HCT116 (cell line): ENCODE data around the gene TBC1D14. TPM values are rescaled to one million over a fixed set of nuclear protein-coding genes. Genes with fewer than 3 reads are reported as not detected.

Experiments used
- ATAC-seq: fragments of 200-7000 bp; cut with Tn5 transposase; 2 replicates; pipeline ENCODE4 v1.9.1; 2020; ENCODE audit warnings: mild to moderate bottlenecking, moderate library complexity
- BruUV-seq: library from RNA; stranded (reverse); fragments of 400-500 nt; replicated peaks from 2 replicates; lab custom pipeline; 2021; lab: Mats Ljungman, UMichigan
- CTCF ChIA-PET: fragments of 300-600 bp; sonication (Branson Sonifier 250); formaldehyde crosslinking; loops from one replicate; lab custom pipeline; 2021; ENCODE audit warnings: antibody characterized with exemption; lab: Charles Lee
- POLR2A ChIA-PET: fragments of 300-600, 350-600 bp; sonication (Branson Sonifier 250); formaldehyde crosslinking; loops from one replicate; lab custom pipeline; 2021; ENCODE audit warnings: antibody characterized with exemption; lab: Charles Lee
- RAD21 ChIA-PET, 2 experiments: fragments of 300-600 bp; sonication (Branson Sonifier 250); formaldehyde crosslinking; loops; one replicate each; lab custom pipeline; 2023; ENCODE audit warnings: low total read pairs in 2 of 2; ENCODE audit not compliant: uncharacterized antibody in 2 of 2, unreplicated experiment in 2 of 2, low non-redundant PET in 1 of 2; lab: Charles Lee
- DNase-seq: peaks from one replicate; pipeline ENCODE4 v3.0.0-alpha.2; 2010; ENCODE audit warnings: low read depth, low spot score
- H2AFZ ChIP-seq: fragments of 200-600 bp; shearing (Covaris generic), sonication (generic); 2 replicates; pipeline ENCODE4 v1.6.1; 2017; ENCODE audit warnings: low read depth, mixed run types, mixed read lengths, antibody characterized with exemption, low read length; ENCODE audit not compliant: poor library complexity, severe bottlenecking
- H3K27ac ChIP-seq: 2 replicates; pipeline ENCODE4 v1.5.1; 2012; ENCODE audit warnings: low read depth, low read length
- H3K27me3 ChIP-seq: fragments of 200-600 bp; sonication (generic); 2 replicates; pipeline ENCODE4 v1.6.1; 2016; ENCODE audit warnings: mixed run types, low read length, mixed read lengths; ENCODE audit not compliant: insufficient read depth
- H3K36me3 ChIP-seq, 2 experiments: fragments of 200-500 bp in 1 of 2; fragments of 200-600 bp in 1 of 2; sonication (Bioruptor generic) in 1 of 2; sonication (generic) in 1 of 2; 2 replicates each; pipeline versions ENCODE4 v1.5.1 to v1.6.1; 2014 to 2016; ENCODE audit warnings: low read length in 2 of 2, inconsistent platforms in 1 of 2, mixed read lengths in 1 of 2, mixed run types in 1 of 2; ENCODE audit not compliant: insufficient read depth in 2 of 2, control insufficient read depth in 1 of 2
- H3K4me1 ChIP-seq, 2 experiments: fragments of 200-600 bp in 1 of 2; sonication (generic) in 1 of 2; 2 replicates each; pipeline versions ENCODE4 v1.5.1 to v1.6.1; 2012 to 2017; ENCODE audit warnings: low read length in 2 of 2, inconsistent platforms in 1 of 2, mild to moderate bottlenecking in 1 of 2, mixed read lengths in 1 of 2, mixed run types in 1 of 2, moderate library complexity in 1 of 2; ENCODE audit not compliant: insufficient read depth in 2 of 2, control insufficient read depth in 1 of 2
- H3K4me2 ChIP-seq: fragments of 200-600 bp; sonication (generic); 2 replicates; pipeline ENCODE4 v1.6.1; 2017; ENCODE audit warnings: mixed run types, low read length, mixed read lengths
- H3K4me3 ChIP-seq, 2 experiments: fragments of 200-600 bp in 1 of 2; sonication (generic) in 1 of 2; replicated peaks in 1 of 2; 2 replicates each; pipeline ENCODE4 v1.5.1; 2011 to 2016; ENCODE audit warnings: low read length in 2 of 2, control low read depth in 1 of 2, low read depth in 1 of 2, mild to moderate bottlenecking in 1 of 2, mixed read lengths in 1 of 2, mixed run types in 1 of 2
- H3K79me2 ChIP-seq: fragments of 200-600 bp; sonication (generic); 2 replicates; pipeline ENCODE4 v1.6.1; 2017; ENCODE audit warnings: mild to moderate bottlenecking, mixed run types, low read length, moderate library complexity, mixed read lengths; ENCODE audit not compliant: insufficient read depth
- H3K9ac ChIP-seq: fragments of 200-600 bp; sonication (generic); 2 replicates; pipeline ENCODE4 v1.6.1; 2016; ENCODE audit warnings: low read length, mixed read lengths
- H3K9me2 ChIP-seq: fragments of 200-600 bp; sonication (generic), shearing (Covaris generic); 2 replicates; pipeline ENCODE4 v1.6.1; 2017; ENCODE audit warnings: mixed run types, mild to moderate bottlenecking, moderate library complexity; ENCODE audit not compliant: insufficient read depth
- H3K9me3 ChIP-seq, 2 experiments: fragments of 200-500 bp in 1 of 2; fragments of 200-600 bp in 1 of 2; sonication (Bioruptor generic) in 1 of 2; sonication (generic) in 1 of 2; 2 replicates each; pipeline ENCODE4 v1.6.1; 2014 to 2017; ENCODE audit warnings: low read length in 2 of 2, mixed read lengths in 2 of 2, inconsistent platforms in 1 of 2, low read depth in 1 of 2, mild to moderate bottlenecking in 1 of 2, mixed run types in 1 of 2, moderate library complexity in 1 of 2; ENCODE audit not compliant: control insufficient read depth in 1 of 2, insufficient read depth in 1 of 2
- H4K20me1 ChIP-seq: fragments of 200-600 bp; sonication (generic), shearing (Covaris generic); 2 replicates; pipeline ENCODE4 v1.6.1; 2017; ENCODE audit warnings: mixed run types, mild to moderate bottlenecking, moderate library complexity; ENCODE audit not compliant: insufficient read depth
- ATF3 ChIP-seq: IDR thresholded peaks from 2 replicates; pipeline ENCODE4 v1.6.1; 2012
- CBX3 ChIP-seq: IDR thresholded peaks from 2 replicates; pipeline ENCODE4 v1.6.1; 2012; ENCODE audit warnings: low read depth
- CEBPB ChIP-seq: IDR thresholded peaks from 2 replicates; pipeline ENCODE4 v1.6.1; 2012; ENCODE audit warnings: low read depth
- CTCF ChIP-seq, 3 experiments: fragments of 200-600 bp in 1 of 3; sonication (generic) in 1 of 3; IDR thresholded peaks in 2 of 3; conservative IDR thresholded peaks in 1 of 3; 2 replicates each; pipeline ENCODE4 v1.5.1; 2012 to 2017; ENCODE audit warnings: low read depth in 2 of 3, low read length in 2 of 3, antibody characterized with exemption in 1 of 3, borderline replicate concordance in 1 of 3, control low read depth in 1 of 3, mild to moderate bottlenecking in 1 of 3, mixed read lengths in 1 of 3, mixed run types in 1 of 3, moderate library complexity in 1 of 3; ENCODE audit not compliant: insufficient read depth in 1 of 3
- EGR1 ChIP-seq: IDR thresholded peaks from 2 replicates; pipeline ENCODE4 v1.6.1; 2012; ENCODE audit warnings: low read depth
- ELF1 ChIP-seq: IDR thresholded peaks from 2 replicates; pipeline ENCODE4 v1.6.1; 2012; ENCODE audit warnings: low read depth, borderline replicate concordance
- EZH2 ChIP-seq: fragments of 200-600 bp; sonication (generic); IDR thresholded peaks from 2 replicates; pipeline ENCODE4 v1.6.1; 2017; ENCODE audit warnings: antibody characterized with exemption, mixed run types
- EZH2phosphoT487 ChIP-seq: fragments of 200-600 bp; IDR thresholded peaks from 2 replicates; pipeline ENCODE4 v1.6.1; 2018; ENCODE audit warnings: antibody characterized with exemption, borderline replicate concordance
- JUND ChIP-seq: IDR thresholded peaks from 2 replicates; pipeline ENCODE4 v1.6.1; 2012
- MAX ChIP-seq: IDR thresholded peaks from 2 replicates; pipeline ENCODE4 v1.6.1; 2012
- POLR2A ChIP-seq: IDR thresholded peaks from 2 replicates; pipeline ENCODE4 v1.7.0; 2011; ENCODE audit warnings: borderline replicate concordance; ENCODE audit not compliant: insufficient read depth, insufficient read length; ENCODE audit errors: extremely low read depth
- POLR2AphosphoS5 ChIP-seq: IDR thresholded peaks from 2 replicates; pipeline ENCODE4 v1.6.1; 2011; ENCODE audit warnings: mild to moderate bottlenecking, low read depth, low read length, moderate library complexity
- RAD21 ChIP-seq: IDR thresholded peaks from 2 replicates; pipeline ENCODE4 v1.6.1; 2012; ENCODE audit warnings: low read depth, mild to moderate bottlenecking
- SIN3A ChIP-seq: IDR thresholded peaks from 2 replicates; pipeline ENCODE4 v1.6.1; 2012; ENCODE audit warnings: low read depth
- SP1 ChIP-seq: IDR thresholded peaks from 2 replicates; pipeline ENCODE4 v1.6.1; 2012; ENCODE audit warnings: low read depth
- SRF ChIP-seq: IDR thresholded peaks from 2 replicates; pipeline ENCODE4 v1.6.1; 2012; ENCODE audit warnings: low read depth
- YY1 ChIP-seq: IDR thresholded peaks from 2 replicates; pipeline ENCODE4 v1.6.1; 2011; ENCODE audit warnings: low read length, low read depth, moderate library complexity, mild to moderate bottlenecking; ENCODE audit not compliant: insufficient replicate concordance; ENCODE audit errors: extremely low read depth
- ZFX ChIP-seq: fragments of 450-650 bp; IDR thresholded peaks from 2 replicates; pipeline ENCODE4 v1.6.1; 2017
- ZNF274 ChIP-seq: fragments of 200-500 bp; sonication (Bioruptor generic); IDR thresholded peaks from 2 replicates; pipeline ENCODE4 v1.6.1; 2014; ENCODE audit warnings: mild to moderate bottlenecking, low read depth, low read length, inconsistent platforms
- intact Hi-C: fragments of 100-400 bp; cut with micrococcal nuclease; formaldehyde crosslinking; loops from 2 replicates; pipeline ENCODE4 v1.10.0; 2022
- total RNA-seq: library from RNA; stranded (reverse); gene quantifications from one replicate; pipeline ENCODE4 v1.2.1, GENCODE V29; 2021; ENCODE audit not compliant: unreplicated experiment
- TF ChIP-seq, protein P1 (sequence below): IDR thresholded peaks from 2 replicates; pipeline ENCODE4 v1.6.1; 2012; ENCODE audit warnings: low read depth

TBC1D14 gene
- total RNA-seq, 1 experiment from 2014 or later = 62.9 TPM

- DNase-seq = no peak
- H3K27me3 ChIP-seq = no peaks in the 10 kb centered on the region
- peaks cover 32% of the 10 kb centered on the region; the same call in 1 of the 2 replicates for H3K79me2 ChIP-seq
- no peak overlapping the region for H3K4me2 ChIP-seq
- ChIA-PET POLR2A (no interaction called here), RAD21 (no interaction called here), CTCF (interaction anchor here (1.0 kb wide), 1 partner anchor 76 kb away, joined by 3 read pairs; no protein-coding TSS in a partner anchor)
- H3K9ac ChIP-seq = no peak overlapping the region
- H3K9me2 ChIP-seq = no peaks in the 10 kb centered on the region
- peaks cover 2 to 9% of the 10 kb centered on the region in 2 experiments; a peak in 1 of 4 replicates for H3K36me3 ChIP-seq
- H3K4me1 ChIP-seq = no peaks in the 10 kb centered on the region
- no peaks in the 10 kb centered on the region for H4K20me1 ChIP-seq
- H3K4me3 ChIP-seq = no peak overlapping the region
- ATAC-seq = no peak
- TF ChIP-seq JUND = no peak
- no peak for TF ChIP-seq EZH2
- no peak for TF ChIP-seq POLR2AphosphoS5
- no peak for TF ChIP-seq MAX
- TF ChIP-seq ZFX = no peak
- TF ChIP-seq YY1 = no peak
- no peak for TF ChIP-seq ATF3
- TF ChIP-seq POLR2A = no peak
- no peak for TF ChIP-seq EGR1
- TF ChIP-seq SRF = no peak
- no peak for TF ChIP-seq SP1
- TF ChIP-seq ELF1 = no peak
- no peak for TF ChIP-seq CBX3
- TF ChIP-seq, protein P1, sequence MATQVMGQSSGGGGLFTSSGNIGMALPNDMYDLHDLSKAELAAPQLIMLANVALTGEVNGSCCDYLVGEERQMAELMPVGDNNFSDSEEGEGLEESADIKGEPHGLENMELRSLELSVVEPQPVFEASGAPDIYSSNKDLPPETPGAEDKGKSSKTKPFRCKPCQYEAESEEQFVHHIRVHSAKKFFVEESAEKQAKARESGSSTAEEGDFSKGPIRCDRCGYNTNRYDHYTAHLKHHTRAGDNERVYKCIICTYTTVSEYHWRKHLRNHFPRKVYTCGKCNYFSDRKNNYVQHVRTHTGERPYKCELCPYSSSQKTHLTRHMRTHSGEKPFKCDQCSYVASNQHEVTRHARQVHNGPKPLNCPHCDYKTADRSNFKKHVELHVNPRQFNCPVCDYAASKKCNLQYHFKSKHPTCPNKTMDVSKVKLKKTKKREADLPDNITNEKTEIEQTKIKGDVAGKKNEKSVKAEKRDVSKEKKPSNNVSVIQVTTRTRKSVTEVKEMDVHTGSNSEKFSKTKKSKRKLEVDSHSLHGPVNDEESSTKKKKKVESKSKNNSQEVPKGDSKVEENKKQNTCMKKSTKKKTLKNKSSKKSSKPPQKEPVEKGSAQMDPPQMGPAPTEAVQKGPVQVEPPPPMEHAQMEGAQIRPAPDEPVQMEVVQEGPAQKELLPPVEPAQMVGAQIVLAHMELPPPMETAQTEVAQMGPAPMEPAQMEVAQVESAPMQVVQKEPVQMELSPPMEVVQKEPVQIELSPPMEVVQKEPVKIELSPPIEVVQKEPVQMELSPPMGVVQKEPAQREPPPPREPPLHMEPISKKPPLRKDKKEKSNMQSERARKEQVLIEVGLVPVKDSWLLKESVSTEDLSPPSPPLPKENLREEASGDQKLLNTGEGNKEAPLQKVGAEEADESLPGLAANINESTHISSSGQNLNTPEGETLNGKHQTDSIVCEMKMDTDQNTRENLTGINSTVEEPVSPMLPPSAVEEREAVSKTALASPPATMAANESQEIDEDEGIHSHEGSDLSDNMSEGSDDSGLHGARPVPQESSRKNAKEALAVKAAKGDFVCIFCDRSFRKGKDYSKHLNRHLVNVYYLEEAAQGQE = no peak
- TF ChIP-seq CTCF (IDR thresholded peaks at IDR 0.05 in 2 of 3, conservative IDR thresholded peaks at IDR 0.05 in 1 of 3; ENCODE audit: borderline replicate concordance in 1 of 3, insufficient read depth in 1 of 3, low read depth in 2 of 3, low read length in 2 of 3) = no peak
- TF ChIP-seq SIN3A = no peak
- no peak for TF ChIP-seq ZNF274
- no peak for TF ChIP-seq RAD21
- no peak for TF ChIP-seq EZH2phosphoT487
- no peak for TF ChIP-seq CEBPB
- H2AFZ ChIP-seq = no peak overlapping the region
- BruUV-seq = no TSS peak
- no peak overlapping the region for H3K27ac ChIP-seq
- no peaks in the 10 kb centered on the region for H3K9me3 ChIP-seq
- intact Hi-C loops = no loop called here
Observed at GRCh38 chr4:7051144-7051495, 141.5 kb downstream of the TBC1D14 start.
